ENCODE data around the gene PPIF.

GRCh38 chr10:79376751-79377556, 29.7 kb downstream of the PPIF start:
- TF ChIP-seq, protein P1, sequence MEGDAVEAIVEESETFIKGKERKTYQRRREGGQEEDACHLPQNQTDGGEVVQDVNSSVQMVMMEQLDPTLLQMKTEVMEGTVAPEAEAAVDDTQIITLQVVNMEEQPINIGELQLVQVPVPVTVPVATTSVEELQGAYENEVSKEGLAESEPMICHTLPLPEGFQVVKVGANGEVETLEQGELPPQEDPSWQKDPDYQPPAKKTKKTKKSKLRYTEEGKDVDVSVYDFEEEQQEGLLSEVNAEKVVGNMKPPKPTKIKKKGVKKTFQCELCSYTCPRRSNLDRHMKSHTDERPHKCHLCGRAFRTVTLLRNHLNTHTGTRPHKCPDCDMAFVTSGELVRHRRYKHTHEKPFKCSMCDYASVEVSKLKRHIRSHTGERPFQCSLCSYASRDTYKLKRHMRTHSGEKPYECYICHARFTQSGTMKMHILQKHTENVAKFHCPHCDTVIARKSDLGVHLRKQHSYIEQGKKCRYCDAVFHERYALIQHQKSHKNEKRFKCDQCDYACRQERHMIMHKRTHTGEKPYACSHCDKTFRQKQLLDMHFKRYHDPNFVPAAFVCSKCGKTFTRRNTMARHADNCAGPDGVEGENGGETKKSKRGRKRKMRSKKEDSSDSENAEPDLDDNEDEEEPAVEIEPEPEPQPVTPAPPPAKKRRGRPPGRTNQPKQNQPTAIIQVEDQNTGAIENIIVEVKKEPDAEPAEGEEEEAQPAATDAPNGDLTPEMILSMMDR (IDR thresholded peaks at IDR 0.05; ENCODE audit: low read depth, low read length), result no peak
- TF ChIP-seq EZH2phosphoT487 (IDR thresholded peaks at IDR 0.05; ENCODE audit: low read depth), result no peak

Data from OCI-LY3 (cell line).